H54 (cell line): Measurements from ENCODE around the gene ENO2.
"Not testable (repeated sequence)": the region's sequence is repeated elsewhere in the genome, so short reads cannot be mapped to it uniquely, and the experiment has no call there.

ENCODE experiments used
- DNase-seq: peaks from one replicate; pipeline ENCODE4 v3.0.0; 2011; ENCODE audit warnings: low spot score, mixed read lengths; ENCODE audit not compliant: insufficient read length
- FAIRE-seq: peaks from 3 replicates; lab custom pipeline; 2011; peaks lifted over from hg19 to GRCh38; lab: Jason Lieb, UNC
- POLR2A ChIP-seq: IDR thresholded peaks from 2 replicates; pipeline ENCODE4 v1.6.1; 2011; ENCODE audit warnings: low read depth, mild to moderate bottlenecking, low read length

The ENO2 gene

DNA sequence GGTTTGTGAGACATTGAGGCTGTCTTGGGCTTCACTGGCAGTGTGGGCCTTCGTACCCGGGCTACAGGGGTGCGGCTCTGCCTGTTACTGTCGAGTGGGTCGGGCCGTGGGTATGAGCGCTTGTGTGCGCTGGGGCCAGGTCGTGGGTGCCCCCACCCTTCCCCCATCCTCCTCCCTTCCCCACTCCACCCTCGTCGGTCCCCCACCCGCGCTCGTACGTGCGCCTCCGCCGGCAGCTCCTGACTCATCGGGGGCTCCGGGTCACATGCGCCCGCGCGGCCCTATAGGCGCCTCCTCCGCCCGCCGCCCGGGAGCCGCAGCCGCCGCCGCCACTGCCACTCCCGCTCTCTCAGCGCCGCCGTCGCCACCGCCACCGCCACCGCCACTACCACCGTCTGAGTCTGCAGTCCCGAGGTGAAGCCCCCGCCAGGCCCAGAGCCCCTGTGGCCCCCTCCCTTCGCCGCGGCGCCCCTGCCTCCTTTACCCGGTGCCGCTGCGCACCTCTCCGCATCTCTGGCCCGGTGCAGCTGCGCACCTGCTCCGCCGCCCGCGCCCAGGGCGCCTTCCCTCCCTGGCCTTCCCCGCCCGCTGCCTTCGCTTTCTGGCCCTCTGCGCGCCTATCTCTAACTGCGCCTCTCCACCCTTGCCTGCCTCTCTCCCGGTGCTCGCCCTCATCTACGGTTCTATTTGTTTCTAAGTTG, at the start of gene ENO2:
ENO2 (plus strand) TSS at position 335 of the 701 bp plus-strand sequence. CDS start 1,253 bp downstream, outside the sequence.
- TF ChIP-seq POLR2A, result no peak
- DNase-seq (no peak), FAIRE-seq (no peak)

DNA sequence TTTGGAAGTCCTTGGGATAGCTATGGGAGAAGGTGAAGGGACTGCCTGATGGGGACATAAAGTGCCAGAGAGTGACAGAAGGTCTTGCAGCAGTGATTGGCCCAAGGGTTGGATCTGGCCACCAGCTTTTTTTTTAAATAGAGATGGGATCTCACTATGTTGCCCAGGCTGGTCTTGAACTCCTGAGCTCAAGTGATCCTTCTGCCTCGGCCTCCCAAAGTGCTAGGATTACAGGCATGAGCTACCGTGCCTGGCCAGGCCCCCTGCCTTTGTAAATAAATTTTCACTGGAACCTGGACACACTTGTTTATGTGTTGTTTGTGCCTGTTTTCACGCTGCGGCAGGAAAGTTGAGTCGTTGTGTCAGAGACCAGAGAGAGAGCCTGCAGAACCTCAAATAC, 49.1 kb upstream of the ENO2 start:
- DNase-seq, FAIRE-seq: not testable (repeated sequence)

DNA sequence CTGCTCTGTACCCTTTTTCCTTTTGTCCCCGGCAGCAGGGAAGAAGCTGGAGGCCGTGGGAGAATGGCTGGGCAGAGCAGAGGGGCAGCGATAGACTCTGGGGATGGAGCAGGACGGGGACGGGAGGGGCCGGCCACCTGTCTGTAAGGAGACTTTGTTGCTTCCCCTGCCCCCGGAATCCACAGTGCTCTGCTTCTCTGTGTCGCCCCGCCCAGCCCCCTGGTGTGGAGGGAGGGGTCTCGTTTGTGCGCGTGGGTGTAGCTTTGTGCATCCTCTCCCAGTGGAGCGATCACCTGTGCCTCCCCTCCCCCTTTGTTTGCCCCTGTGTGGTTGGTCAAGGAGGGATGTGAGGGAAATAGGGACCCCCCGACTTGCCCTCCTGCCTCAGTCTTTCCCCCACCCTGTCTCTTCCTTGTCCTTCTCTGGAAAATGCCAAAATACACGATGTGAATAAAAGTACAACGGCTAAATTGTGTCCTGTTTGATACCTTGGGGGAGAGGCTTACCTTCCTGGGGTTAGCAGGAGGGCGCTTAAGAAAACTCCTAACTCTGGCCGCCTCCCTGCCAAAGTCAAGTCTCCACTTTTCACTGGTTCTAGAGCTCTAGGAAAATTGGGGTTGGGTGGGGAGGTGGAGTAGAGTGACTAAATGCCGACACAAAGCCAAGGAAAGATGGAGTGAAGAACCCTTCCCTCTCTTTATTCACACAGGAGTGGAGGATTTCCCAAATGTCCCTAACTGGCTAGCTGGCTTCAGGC, 48.0 kb upstream of the ENO2 start:
- no peak for FAIRE-seq
- TF ChIP-seq POLR2A, result no peak
- DNase-seq, result no peak

DNA sequence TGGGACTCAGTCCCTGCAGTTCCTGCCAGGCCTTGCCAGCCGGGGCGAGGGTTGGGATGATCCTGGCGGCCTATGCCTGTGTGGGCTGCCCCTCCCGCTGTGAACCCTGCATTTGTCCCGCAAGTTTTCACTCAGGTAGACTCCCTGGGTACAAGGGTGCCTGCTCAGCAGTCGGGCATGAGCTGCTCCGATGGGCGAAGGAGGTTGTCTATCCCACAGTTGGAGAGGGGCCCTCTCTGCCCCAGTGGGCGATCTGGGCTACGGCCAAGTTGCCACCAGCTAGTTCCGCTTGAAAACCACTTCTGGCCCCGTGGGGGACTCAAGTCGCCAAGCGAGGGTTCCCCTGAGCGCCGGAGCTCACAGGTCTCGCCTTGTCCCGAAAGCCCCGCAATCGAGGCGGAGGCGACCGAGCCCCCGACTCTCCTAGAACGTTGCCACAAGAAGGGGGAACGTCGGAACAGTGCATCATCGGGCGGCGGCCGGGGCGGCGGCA, 47.4 kb upstream of the ENO2 start:
- FAIRE-seq (no peak), DNase-seq (no peak)
- TF ChIP-seq POLR2A, result no peak

DNA sequence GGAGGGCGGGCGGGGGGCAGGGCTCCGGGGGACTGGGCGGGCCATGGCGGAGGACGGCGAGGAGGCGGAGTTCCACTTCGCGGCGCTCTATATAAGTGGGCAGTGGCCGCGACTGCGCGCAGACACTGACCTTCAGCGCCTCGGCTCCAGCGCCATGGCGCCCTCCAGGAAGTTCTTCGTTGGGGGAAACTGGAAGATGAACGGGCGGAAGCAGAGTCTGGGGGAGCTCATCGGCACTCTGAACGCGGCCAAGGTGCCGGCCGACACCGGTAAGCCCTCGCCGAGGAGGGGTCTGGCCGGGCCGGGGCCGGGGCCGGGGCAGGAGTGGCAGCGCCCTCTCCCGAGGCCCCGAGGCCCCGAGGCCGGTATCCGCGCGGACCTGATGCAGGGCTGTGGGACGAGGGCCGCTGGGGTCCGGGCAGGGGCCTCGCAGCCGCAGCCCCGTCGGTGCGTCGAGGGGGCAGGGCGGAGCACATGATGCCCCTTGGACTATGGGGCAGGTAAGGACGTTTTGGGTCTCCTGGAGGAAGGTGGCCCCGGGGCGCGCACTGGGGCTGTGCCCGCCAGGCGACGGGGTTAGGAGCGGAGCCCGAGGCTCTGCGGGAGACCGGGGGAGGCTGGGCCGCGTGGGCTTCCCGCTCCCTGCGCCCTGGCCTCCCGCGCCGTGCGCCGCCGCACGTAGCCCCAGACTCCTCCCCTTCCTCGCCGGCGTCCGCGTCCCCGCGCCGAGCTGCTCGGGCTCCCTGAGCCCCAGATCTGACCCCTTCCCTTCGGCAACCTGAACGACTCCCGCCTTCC, 46.8 kb upstream of the ENO2 start, which contains the start of gene TPI1:
TPI1 (plus strand) TSS at position 119 of the 798 bp plus-strand sequence; CDS start at position 155, 36 bp downstream.
- DNase-seq (peak; percentile 69), FAIRE-seq (no peak)
- TF ChIP-seq POLR2A, result peak; percentile 98

DNA sequence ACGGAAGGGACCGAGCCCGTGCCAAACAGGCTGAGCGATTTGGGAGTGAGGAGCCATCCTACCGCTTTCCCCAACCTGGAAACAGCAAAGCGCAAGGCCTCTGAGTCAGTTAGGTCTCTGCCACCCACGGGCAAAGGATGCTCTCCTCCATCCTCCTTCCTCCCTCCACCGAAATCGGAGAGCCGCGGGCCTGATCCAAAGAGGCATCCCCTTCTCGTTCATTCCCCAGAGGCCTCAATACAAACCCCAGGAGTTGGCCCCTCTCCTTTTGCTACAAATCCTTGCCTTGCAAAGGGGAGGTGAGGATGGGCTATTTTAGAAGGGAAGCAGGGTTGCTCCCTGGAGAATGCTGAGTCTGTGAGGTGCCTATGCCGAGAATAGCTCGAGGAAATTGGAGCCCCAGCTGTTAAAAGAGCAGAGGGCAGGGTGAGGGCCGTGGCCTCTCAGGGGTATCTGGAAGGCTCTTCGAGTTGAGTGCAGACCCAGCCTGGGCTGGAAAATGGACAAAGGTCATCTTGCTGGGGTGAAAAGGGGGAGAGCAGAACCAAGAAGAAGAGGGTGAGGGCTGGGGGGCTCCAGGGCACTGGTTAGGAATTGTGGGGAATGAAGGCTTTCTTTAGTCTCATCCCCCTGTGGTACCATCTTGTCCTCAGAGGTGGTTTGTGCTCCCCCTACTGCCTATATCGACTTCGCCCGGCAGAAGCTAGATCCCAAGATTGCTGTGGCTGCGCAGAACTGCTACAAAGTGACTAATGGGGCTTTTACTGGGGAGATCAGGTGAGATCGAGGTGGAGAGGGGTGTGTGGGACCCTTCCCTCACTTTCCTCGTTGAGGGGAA, 46.0 kb upstream of the ENO2 start:
- FAIRE-seq, result no peak

DNA sequence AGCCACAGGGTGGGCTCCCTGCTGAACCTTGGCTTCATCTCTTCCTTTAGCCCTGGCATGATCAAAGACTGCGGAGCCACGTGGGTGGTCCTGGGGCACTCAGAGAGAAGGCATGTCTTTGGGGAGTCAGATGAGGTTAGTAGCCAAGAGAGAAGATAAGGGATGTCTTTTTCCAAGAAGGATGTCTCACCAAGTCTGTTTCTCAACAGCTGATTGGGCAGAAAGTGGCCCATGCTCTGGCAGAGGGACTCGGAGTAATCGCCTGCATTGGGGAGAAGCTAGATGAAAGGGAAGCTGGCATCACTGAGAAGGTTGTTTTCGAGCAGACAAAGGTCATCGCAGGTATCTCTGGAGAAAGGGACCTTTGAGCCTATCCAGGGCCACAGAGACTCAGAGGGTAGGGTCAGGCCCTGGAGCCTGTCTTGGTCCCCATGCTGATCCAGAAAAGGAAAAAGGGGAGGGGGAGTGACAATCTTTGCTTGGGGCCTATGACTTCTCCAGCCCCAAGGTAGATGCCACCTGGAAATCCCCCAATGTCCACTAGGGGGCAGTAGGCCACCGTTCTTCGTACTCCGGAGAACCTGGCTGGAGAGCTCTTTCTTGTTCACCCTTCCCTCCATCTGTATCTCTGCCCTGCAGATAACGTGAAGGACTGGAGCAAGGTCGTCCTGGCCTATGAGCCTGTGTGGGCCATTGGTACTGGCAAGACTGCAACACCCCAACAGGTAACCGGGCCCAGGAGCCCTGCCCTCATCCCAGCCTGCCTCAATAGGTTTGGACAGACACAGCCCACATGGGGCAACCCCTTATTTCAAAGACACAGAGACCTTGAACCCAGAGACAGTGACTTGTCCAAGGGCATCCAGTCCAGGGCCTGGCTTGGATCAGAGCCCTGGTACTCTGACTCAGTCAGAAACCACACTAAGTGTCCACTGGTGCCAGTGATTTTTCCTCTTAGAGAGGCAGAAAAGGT, 45.0 kb upstream of the ENO2 start:
- FAIRE-seq (no peak), DNase-seq (peak; percentile 53)

More for the DNA sequence above, 46.0 kb upstream of the ENO2 start:
- no peak for DNase-seq
- TF ChIP-seq POLR2A, result no peak

DNA sequence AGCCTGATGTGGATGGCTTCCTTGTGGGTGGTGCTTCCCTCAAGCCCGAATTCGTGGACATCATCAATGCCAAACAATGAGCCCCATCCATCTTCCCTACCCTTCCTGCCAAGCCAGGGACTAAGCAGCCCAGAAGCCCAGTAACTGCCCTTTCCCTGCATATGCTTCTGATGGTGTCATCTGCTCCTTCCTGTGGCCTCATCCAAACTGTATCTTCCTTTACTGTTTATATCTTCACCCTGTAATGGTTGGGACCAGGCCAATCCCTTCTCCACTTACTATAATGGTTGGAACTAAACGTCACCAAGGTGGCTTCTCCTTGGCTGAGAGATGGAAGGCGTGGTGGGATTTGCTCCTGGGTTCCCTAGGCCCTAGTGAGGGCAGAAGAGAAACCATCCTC, 44.1 kb upstream of the ENO2 start:
- FAIRE-seq, DNase-seq: not testable (repeated sequence)

More for the DNA sequence above, 45.0 kb upstream of the ENO2 start:
- TF ChIP-seq POLR2A, result no peak; the same call in 1 of the 2 replicates

DNA sequence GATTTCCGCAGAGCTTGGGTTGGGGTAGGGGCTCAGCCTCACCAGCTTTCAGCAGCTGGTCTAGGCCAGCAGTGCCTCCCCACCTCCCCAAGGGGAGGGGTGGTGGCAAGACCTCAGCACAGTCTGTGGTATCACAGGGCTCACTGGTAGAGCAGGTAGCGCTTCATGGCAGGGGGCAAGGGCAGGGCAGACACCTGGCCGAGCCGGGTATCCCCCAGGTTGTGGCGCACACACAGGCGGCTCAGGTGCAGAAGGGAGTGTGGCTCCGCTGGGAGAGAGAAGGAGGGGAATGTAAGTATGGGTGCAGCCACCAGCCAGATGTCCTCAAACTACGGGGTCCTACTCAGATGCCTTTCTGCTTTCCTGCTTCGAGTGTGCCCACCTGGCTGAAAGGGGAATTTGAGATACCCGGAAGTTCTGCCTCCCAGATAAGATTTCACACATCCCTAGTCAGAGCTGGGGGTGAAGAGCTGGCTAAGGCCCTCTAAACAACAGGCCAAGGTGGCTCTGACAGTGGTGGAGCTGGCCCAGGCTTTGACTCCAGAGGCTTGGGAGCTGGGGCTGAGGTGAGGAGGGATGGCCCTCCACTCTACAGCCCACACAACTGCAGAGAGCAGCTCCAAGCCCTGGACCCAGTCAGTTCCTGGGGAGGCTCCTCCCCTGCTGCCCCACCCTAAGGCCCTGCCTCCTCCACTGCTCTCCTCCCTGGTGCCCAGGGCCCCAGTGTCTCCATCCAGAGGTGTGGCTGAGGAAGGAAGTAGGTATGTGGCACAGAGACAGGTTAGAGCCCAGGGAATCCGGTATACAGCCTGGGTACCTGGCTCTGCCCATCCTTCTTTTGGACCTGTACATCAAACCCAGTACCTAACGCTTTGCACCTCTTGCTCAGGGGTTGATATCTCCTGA, 43.1 kb upstream of the ENO2 start:
- TF ChIP-seq POLR2A, result 0 out of 2 replicates have a peak, but pooled peaks have one; percentile 27
- FAIRE-seq (no peak), DNase-seq (peak; percentile 60)

DNA sequence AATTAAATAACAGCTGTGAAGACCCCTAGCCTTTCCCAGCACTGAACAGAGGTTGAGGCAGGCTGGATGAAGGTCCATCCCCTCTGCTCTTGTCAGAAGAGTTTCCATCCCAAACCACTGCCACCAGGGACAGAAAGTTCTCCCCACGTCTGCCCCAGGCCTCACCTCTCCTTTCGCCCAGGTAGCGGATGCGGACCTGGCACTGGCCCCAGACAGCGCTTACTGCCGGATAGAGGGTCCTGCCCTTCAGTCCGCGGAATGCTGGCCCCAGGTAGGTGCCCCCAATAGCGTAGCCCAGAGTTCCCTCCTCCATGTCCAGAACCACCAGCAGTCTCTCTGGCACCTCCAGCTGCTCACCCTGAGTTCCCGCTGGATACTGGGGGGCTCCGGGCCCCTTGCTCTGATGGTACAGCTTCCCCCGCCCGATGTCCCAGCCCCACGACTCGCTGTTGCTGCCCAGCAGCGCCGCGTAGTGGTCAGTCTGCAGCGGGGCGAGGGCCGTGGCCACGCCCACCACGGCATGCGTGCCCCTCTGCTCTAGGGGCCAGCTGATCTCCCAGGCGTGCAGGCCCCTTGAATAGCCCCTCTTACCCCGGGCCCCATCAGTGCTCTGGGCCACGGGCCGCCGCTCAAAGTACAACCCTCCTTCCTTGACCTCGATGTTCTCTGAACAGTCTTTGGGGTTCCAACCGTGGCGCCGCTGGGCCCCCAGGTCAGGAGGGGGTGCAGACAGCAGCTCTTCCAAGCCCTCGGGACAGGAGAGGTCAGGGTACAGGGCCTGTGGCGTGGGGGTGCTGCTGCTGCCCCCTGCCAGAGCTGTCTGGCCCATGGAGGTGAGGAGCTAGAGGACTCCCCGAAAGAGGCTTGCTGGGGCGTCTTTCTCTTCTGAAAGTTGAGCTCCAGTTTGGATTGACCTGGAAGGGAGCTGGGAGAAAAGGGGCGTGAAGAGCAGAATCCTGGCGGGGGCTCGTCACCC, 42.0 kb upstream of the ENO2 start:
- DNase-seq (peak; percentile 74), FAIRE-seq (no peak)
- peak; percentile 41; the same call in 1 of the 2 replicates for TF ChIP-seq POLR2A
